Activated naive CD8-positive, alpha-beta T cell treated with anti-CD3 and anti-CD28 coated beads, Interleukin-2, amount 10 ng/mL, durations not matched to agents 7 days and 5 days (primary cell): ENCODE results near the gene TM9SF4. TPM values are rescaled to one million over a fixed set of nuclear protein-coding genes. Genes with fewer than 3 reads are reported as not detected.

Source experiments
- ATAC-seq: fragments of 150-1000 bp; cut with Tn5 transposase; one replicate; pipeline ENCODE4 v1.10.0; 2021; ENCODE audit warnings: low read depth, moderate library complexity
- POLR2A ChIA-PET: fragments of 350-600 bp; sonication (Branson Sonifier 250); formaldehyde crosslinking; loops from one replicate; lab custom pipeline; 2021; ENCODE audit warnings: antibody characterized with exemption; lab: Charles Lee
- DNase-seq: peaks from one replicate; pipeline ENCODE4 v3.0.0; 2021
- H3K27ac Mint-ChIP-seq: one replicate; pipeline ENCODE4 v1.8.0; 2022; ENCODE audit warnings: mild to moderate bottlenecking, mixed read lengths
- H3K27me3 Mint-ChIP-seq: one replicate; pipeline ENCODE4 v1.8.0; 2022; ENCODE audit warnings: mild to moderate bottlenecking, moderate library complexity, mixed read lengths
- H3K36me3 Mint-ChIP-seq: one replicate; pipeline ENCODE4 v1.8.0; 2021; ENCODE audit warnings: mild to moderate bottlenecking, mixed read lengths
- H3K4me1 Mint-ChIP-seq: one replicate; pipeline ENCODE4 v1.8.0; 2021; ENCODE audit warnings: mixed read lengths
- H3K4me3 Mint-ChIP-seq: one replicate; pipeline ENCODE4 v1.8.0; 2022; ENCODE audit warnings: mild to moderate bottlenecking, moderate library complexity, mixed read lengths
- H3K9me3 Mint-ChIP-seq: one replicate; pipeline ENCODE4 v1.8.0; 2021; ENCODE audit warnings: mixed read lengths
- total RNA-seq, 2 experiments: library from RNA; stranded (reverse); gene quantifications; one replicate each; pipeline ENCODE4 v1.2.3, GENCODE V29; 2021

TM9SF4 gene
- total RNA-seq, 2 experiments from 2014 or later: 36.9 to 39.7 TPM

DNA sequence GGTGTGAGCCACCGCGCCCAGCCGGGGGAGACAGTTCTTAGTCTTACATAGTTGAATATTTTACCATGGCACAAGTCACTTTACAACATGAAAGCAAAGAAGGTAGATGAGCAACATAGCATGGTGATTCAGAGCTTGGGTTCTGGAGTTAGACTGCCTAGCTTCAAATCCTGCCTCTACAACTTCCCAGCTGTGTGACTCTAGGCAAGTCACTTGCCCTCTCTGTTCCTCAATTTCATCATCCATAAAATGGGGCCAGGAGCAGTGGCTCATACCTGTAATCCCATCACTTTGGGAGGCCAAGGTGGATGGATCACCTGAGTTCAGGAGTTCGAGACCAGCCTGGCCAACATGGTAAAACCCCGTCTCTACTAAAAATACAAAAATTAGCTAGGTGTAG, 31.2 kb upstream of the TM9SF4 start:
- no peak overlapping the region for H3K4me3 Mint-ChIP-seq
- no peaks in the 10 kb centered on the region for H3K4me1 Mint-ChIP-seq
- no peak overlapping the region for H3K27ac Mint-ChIP-seq
- DNase-seq (no peak), ATAC-seq (no peak)
- peaks cover 19% of the 10 kb centered on the region for H3K27me3 Mint-ChIP-seq
- no peaks in the 10 kb centered on the region for H3K36me3 Mint-ChIP-seq
- H3K9me3 Mint-ChIP-seq: no peaks in the 10 kb centered on the region
- POLR2A ChIA-PET: no interaction called here

DNA sequence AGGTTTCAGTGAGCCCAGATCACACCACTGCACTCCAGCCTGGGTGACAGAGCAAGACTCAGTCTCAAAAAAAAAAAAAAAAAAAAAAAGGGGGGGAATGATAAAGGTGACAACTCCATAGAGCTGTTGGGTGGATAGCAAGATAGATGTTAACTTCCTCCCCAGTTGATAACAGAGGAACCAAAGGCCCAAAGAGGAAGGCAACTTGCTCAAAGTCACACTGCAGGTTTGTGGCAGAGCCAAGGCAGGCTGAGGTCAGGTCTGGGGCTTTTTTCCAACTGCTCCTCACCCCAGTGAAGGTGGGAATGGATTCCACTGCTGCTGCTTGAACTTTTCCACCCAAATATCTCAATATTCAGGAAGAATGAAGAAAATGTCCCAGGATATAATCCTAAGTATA, 30.7 kb upstream of the TM9SF4 start:
- no peaks in the 10 kb centered on the region for H3K36me3 Mint-ChIP-seq
- no peaks in the 10 kb centered on the region for H3K9me3 Mint-ChIP-seq
- H3K4me3 Mint-ChIP-seq: no peak overlapping the region
- no peak for ATAC-seq
- no peak for DNase-seq
- POLR2A ChIA-PET: no interaction called here
- peaks cover 21% of the 10 kb centered on the region for H3K27me3 Mint-ChIP-seq
- no peaks in the 10 kb centered on the region for H3K4me1 Mint-ChIP-seq
- H3K27ac Mint-ChIP-seq: no peak overlapping the region

GRCh38 chr20:32079655-32080109, 29.8 kb upstream of the TM9SF4 start:
- H3K4me1 Mint-ChIP-seq: no peaks in the 10 kb centered on the region
- H3K27ac Mint-ChIP-seq: no peak overlapping the region
- H3K9me3 Mint-ChIP-seq: no peaks in the 10 kb centered on the region
- H3K4me3 Mint-ChIP-seq: no peak overlapping the region
- H3K36me3 Mint-ChIP-seq: no peaks in the 10 kb centered on the region
- POLR2A ChIA-PET: no interaction called here
- H3K27me3 Mint-ChIP-seq: peaks cover 24% of the 10 kb centered on the region
- no peak for DNase-seq
- ATAC-seq: no peak

DNA sequence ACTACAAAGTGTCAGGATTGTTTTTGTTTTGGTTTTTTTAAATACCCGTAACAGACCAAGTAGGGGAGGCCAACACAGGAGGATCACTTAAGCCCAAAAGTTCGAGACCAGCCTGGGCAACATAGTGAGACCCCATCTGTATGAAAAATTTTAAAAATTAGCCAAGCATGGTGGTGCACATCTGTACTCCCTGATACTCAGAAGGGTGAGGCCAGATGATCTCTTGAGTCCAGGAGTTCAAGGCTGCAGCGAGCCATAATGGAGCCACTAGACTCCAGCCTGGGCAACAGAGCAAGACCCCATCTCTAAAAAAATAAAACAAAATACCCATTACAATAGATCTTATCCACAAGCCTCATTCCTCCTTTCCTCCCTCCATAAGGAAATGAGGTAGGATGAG, 28.7 kb upstream of the TM9SF4 start:
- H3K4me3 Mint-ChIP-seq: no peak overlapping the region
- H3K27me3 Mint-ChIP-seq: peaks cover 29% of the 10 kb centered on the region
- ATAC-seq (no peak), DNase-seq (no peak)
- H3K9me3 Mint-ChIP-seq: no peaks in the 10 kb centered on the region
- H3K4me1 Mint-ChIP-seq: peaks cover 5% of the 10 kb centered on the region
- POLR2A ChIA-PET: no interaction called here
- no peaks in the 10 kb centered on the region for H3K36me3 Mint-ChIP-seq
- H3K27ac Mint-ChIP-seq: no peak overlapping the region

GRCh38 chr20:32083469-32083868, 26.0 kb upstream of the TM9SF4 start:
- POLR2A ChIA-PET: no interaction called here
- DNase-seq (no peak), ATAC-seq (no peak)
- H3K4me1 Mint-ChIP-seq: peaks cover 14% of the 10 kb centered on the region
- no peak overlapping the region for H3K4me3 Mint-ChIP-seq
- H3K27me3 Mint-ChIP-seq: peaks cover 21% of the 10 kb centered on the region
- H3K9me3 Mint-ChIP-seq: no peaks in the 10 kb centered on the region
- no peaks in the 10 kb centered on the region for H3K36me3 Mint-ChIP-seq
- no peak overlapping the region for H3K27ac Mint-ChIP-seq

- POLR2A ChIA-PET: no interaction called here
Measured at GRCh38 chr20:32087070-32087469, 22.4 kb upstream of the TM9SF4 start.

GRCh38 chr20:32088759-32089158, 20.8 kb upstream of the TM9SF4 start:
- Mint-ChIP-seq H3K27ac (no peak overlapping the region), H3K27me3 (peaks cover 22% of the 10 kb centered on the region), H3K4me3 (no peak overlapping the region), H3K4me1 (peaks cover 14% of the 10 kb centered on the region), H3K9me3 (no peaks in the 10 kb centered on the region), H3K36me3 (no peaks in the 10 kb centered on the region)
- DNase-seq: no peak
- POLR2A ChIA-PET: no interaction called here
- no peak for ATAC-seq

More at GRCh38 chr20:32087070-32087469, 22.4 kb upstream of the TM9SF4 start:
- no peak for DNase-seq
- H3K27me3 Mint-ChIP-seq: peaks cover 16% of the 10 kb centered on the region
- no peak for ATAC-seq
- peaks cover 14% of the 10 kb centered on the region for H3K4me1 Mint-ChIP-seq
- H3K27ac Mint-ChIP-seq: no peak overlapping the region
- no peaks in the 10 kb centered on the region for H3K9me3 Mint-ChIP-seq
- no peak overlapping the region for H3K4me3 Mint-ChIP-seq
- no peaks in the 10 kb centered on the region for H3K36me3 Mint-ChIP-seq

GRCh38 chr20:32089637-32090362, 19.7 kb upstream of the TM9SF4 start:
- H3K9me3 Mint-ChIP-seq: no peaks in the 10 kb centered on the region
- no peak for ATAC-seq
- peaks cover 14% of the 10 kb centered on the region for H3K4me1 Mint-ChIP-seq
- H3K27me3 Mint-ChIP-seq: peaks cover 28% of the 10 kb centered on the region
- no peaks in the 10 kb centered on the region for H3K36me3 Mint-ChIP-seq
- DNase-seq: no peak
- no peak overlapping the region for H3K27ac Mint-ChIP-seq
- no peak overlapping the region for H3K4me3 Mint-ChIP-seq
- POLR2A ChIA-PET: no interaction called here

- H3K9me3 Mint-ChIP-seq: no peaks in the 10 kb centered on the region
- ATAC-seq (peak; percentile 67), DNase-seq (peak; percentile 81)
- H3K4me1 Mint-ChIP-seq: no peaks in the 10 kb centered on the region
- POLR2A ChIA-PET: interaction anchor here (0.8 kb wide), 1 partner anchor 17 kb away, joined by 3 read pairs; the partner anchor contains the start of gene TM9SF4
- no peak overlapping the region for H3K27ac Mint-ChIP-seq
- peaks cover 28% of the 10 kb centered on the region for H3K27me3 Mint-ChIP-seq
- no peaks in the 10 kb centered on the region for H3K36me3 Mint-ChIP-seq
- H3K4me3 Mint-ChIP-seq: no peak overlapping the region
Measured at GRCh38 chr20:32091888-32092346, 17.6 kb upstream of the TM9SF4 start.

DNA sequence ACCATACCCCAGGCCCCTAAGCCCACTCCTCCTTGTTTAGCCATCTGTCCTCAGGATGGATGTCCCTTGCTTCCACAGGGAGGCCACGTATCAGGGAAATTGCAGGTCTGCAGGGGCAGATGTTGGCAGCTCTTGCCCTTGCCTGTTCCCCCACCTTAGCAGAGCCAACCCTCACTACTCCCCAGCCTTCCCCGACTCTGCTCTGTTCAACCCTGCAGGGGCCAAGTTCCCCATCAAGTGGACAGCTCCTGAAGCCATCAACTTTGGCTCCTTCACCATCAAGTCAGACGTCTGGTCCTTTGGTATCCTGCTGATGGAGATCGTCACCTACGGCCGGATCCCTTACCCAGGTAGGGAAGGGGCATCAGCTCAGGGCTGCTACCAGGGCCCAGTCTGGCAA, 10.7 kb upstream of the TM9SF4 start:
- DNase-seq (no peak), ATAC-seq (no peak)
- Mint-ChIP-seq H3K4me3 (no peak overlapping the region), H3K27me3 (peaks cover 33% of the 10 kb centered on the region), H3K36me3 (no peaks in the 10 kb centered on the region), H3K27ac (no peak overlapping the region), H3K4me1 (no peaks in the 10 kb centered on the region), H3K9me3 (no peaks in the 10 kb centered on the region)
- POLR2A ChIA-PET: no interaction called here

- ATAC-seq (no peak), DNase-seq (no peak)
- H3K27ac Mint-ChIP-seq: peak overlapping the region; percentile 100
- no peaks in the 10 kb centered on the region for H3K9me3 Mint-ChIP-seq
- H3K36me3 Mint-ChIP-seq: peaks cover 5% of the 10 kb centered on the region
- peaks cover 2% of the 10 kb centered on the region for H3K27me3 Mint-ChIP-seq
- POLR2A ChIA-PET: interaction anchor here (0.9 kb wide), 1 partner anchor 17 kb away, joined by 3 read pairs; no protein-coding TSS in a partner anchor
- H3K4me1 Mint-ChIP-seq: peaks cover 19% of the 10 kb centered on the region
- peak overlapping the region; percentile 99 for H3K4me3 Mint-ChIP-seq
Measured at GRCh38 chr20:32108814-32109391, 611 bp upstream of the TM9SF4 start.

GRCh38 chr20:32110173-32110704, 725 bp downstream of the TM9SF4 start:
- POLR2A ChIA-PET: no interaction called here
- no peaks in the 10 kb centered on the region for H3K27me3 Mint-ChIP-seq
- no peak for DNase-seq
- H3K36me3 Mint-ChIP-seq: peaks cover 11% of the 10 kb centered on the region
- H3K4me1 Mint-ChIP-seq: peaks cover 26% of the 10 kb centered on the region
- ATAC-seq: no peak
- peak overlapping the region; percentile 99 for H3K4me3 Mint-ChIP-seq
- no peaks in the 10 kb centered on the region for H3K9me3 Mint-ChIP-seq
- H3K27ac Mint-ChIP-seq: peak overlapping the region; percentile 100

DNA sequence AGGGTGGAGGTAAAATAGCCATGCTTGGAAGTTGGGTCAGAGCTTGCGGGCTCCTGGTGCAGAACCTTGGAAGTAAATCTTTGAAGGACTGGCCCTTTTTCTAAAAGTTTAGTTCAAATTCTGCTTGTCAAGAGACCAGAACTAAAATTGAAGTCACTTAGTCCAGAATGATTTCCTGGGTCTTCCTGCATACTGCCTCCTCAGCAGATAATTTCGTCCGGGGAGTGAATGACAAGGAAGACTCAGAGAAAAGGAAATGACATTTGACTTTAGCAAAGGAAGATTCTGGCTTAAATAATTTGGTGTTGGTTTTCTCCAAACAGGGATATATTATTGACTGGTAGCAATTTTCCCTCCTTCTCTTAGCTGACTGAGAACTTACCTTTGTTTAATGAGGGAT, 1.2 kb downstream of the TM9SF4 start:
- peaks cover 11% of the 10 kb centered on the region for H3K36me3 Mint-ChIP-seq
- POLR2A ChIA-PET: no interaction called here

More for the DNA sequence above, 1.2 kb downstream of the TM9SF4 start:
- Mint-ChIP-seq H3K4me3 (peak overlapping the region; percentile 99), H3K9me3 (no peaks in the 10 kb centered on the region), H3K27ac (peak overlapping the region; percentile 100), H3K27me3 (no peaks in the 10 kb centered on the region), H3K4me1 (peaks cover 26% of the 10 kb centered on the region)
- DNase-seq: no peak
- no peak for ATAC-seq
